CD4-positive, alpha-beta T cell (primary cell): ENCODE measurements around the gene PHKA2. TPM values are rescaled to one million over a fixed set of nuclear protein-coding genes. Genes with fewer than 3 reads are reported as not detected.

Source experiments
- ATAC-seq: fragments of 200-7000 bp; cut with Tn5 transposase; one replicate; pipeline ENCODE4 v1.10.0; 2022; ENCODE audit warnings: mild to moderate bottlenecking; ENCODE audit not compliant: poor library complexity
- CTCF ChIA-PET: fragments of 350-600 bp; sonication (Branson Sonifier 250); formaldehyde crosslinking; loops from one replicate; lab custom pipeline; 2021; ENCODE audit warnings: antibody characterized with exemption, inconsistent platforms; lab: Charles Lee
- POLR2A ChIA-PET: fragments of 350-600 bp; sonication (Branson Sonifier 250); formaldehyde crosslinking; loops from one replicate; lab custom pipeline; 2021; ENCODE audit warnings: antibody characterized with exemption, inconsistent platforms; lab: Charles Lee
- DNase-seq, 14 experiments: peaks; one replicate each; pipeline ENCODE4 v3.0.0-alpha.2; 2013 to 2020; ENCODE audit warnings: mixed read lengths in 2 of 14
- H3K27ac ChIP-seq, 2 donors: one replicate each; pipeline versions ENCODE4 v1.5.1 to v1.7.0; 2013; ENCODE audit warnings: low read length in 2 of 2, low read depth in 1 of 2, mild to moderate bottlenecking in 1 of 2
- H3K27me3 ChIP-seq, 2 experiments: 1 replicate in 1 of 2; 2 replicates in 1 of 2; pipeline versions ENCODE4 v1.6.1 to v1.7.0; 2013; ENCODE audit warnings: low read length in 2 of 2, control low read depth in 1 of 2, mild to moderate bottlenecking in 1 of 2, moderate library complexity in 1 of 2; ENCODE audit not compliant: insufficient read depth in 2 of 2, control insufficient read depth in 1 of 2
- H3K36me3 ChIP-seq: one replicate; pipeline ENCODE4 v1.6.1; 2013; ENCODE audit warnings: low read length, control low read depth; ENCODE audit not compliant: insufficient read depth
- H3K4me1 ChIP-seq: one replicate; pipeline ENCODE4 v1.6.1; 2013; ENCODE audit warnings: low read length, control low read depth; ENCODE audit not compliant: insufficient read depth
- H3K4me3 ChIP-seq: one replicate; pipeline ENCODE4 v1.5.1; 2013; ENCODE audit warnings: mild to moderate bottlenecking, low read length, moderate library complexity
- H3K9me3 ChIP-seq, 2 experiments: 1 replicate in 1 of 2; 2 replicates in 1 of 2; pipeline versions ENCODE4 v1.6.1 to v1.7.0; 2013; ENCODE audit warnings: low read length in 2 of 2, mild to moderate bottlenecking in 2 of 2, control low read depth in 1 of 2, moderate library complexity in 1 of 2; ENCODE audit not compliant: control insufficient read depth in 1 of 2, insufficient read depth in 1 of 2
- H3K27ac Mint-ChIP-seq: one replicate; pipeline ENCODE4 v1.8.0; 2020; ENCODE audit warnings: mixed read lengths
- H3K27me3 Mint-ChIP-seq: one replicate; pipeline ENCODE4 v1.8.0; 2021; ENCODE audit warnings: mixed read lengths
- H3K36me3 Mint-ChIP-seq: one replicate; pipeline ENCODE4 v1.8.0; 2021; ENCODE audit warnings: low read depth, mixed read lengths
- H3K4me1 Mint-ChIP-seq: one replicate; pipeline ENCODE4 v1.8.0; 2021; ENCODE audit warnings: low read depth, mixed read lengths
- H3K4me3 Mint-ChIP-seq: one replicate; pipeline ENCODE4 v1.8.0; 2020; ENCODE audit warnings: mild to moderate bottlenecking, mixed read lengths
- H3K9me3 Mint-ChIP-seq: one replicate; pipeline ENCODE4 v1.8.0; 2020; ENCODE audit warnings: mixed read lengths
- CTCF ChIP-seq: fragments of 200-600 bp; IDR thresholded peaks from one replicate; pipeline ENCODE4 v1.8.0; 2022; ENCODE audit warnings: antibody characterized with exemption, mild to moderate bottlenecking
- intact Hi-C, 2 experiments: fragments of 100-400 bp; cut with DNase I in 1 of 2; cut with micrococcal nuclease in 1 of 2; formaldehyde crosslinking; loops; one replicate each; pipeline versions ENCODE4 v1.15.1 to v1.9.0; 2023 to 2025; cut with DNase I, micrococcal nuclease
- total RNA-seq, 174 experiments: library from RNA in 2 of 174; stranded (reverse) in 2 of 174; gene quantifications; one replicate each; pipeline ENCODE4 v1.2.3 and lab custom pipeline; 2021 to 2026

PHKA2 gene
- total RNA-seq, 2 experiments from 2014 or later: 28.5 to 31.4 TPM

- no peak overlapping the region for H3K4me3 Mint-ChIP-seq
- no peaks in the 10 kb centered on the region for H3K27me3 Mint-ChIP-seq
- H3K4me1 Mint-ChIP-seq: no peaks in the 10 kb centered on the region
- Histone ChIP-seq H3K4me3 (no peak overlapping the region), H3K36me3 (peaks cover 22% of the 10 kb centered on the region), H3K9me3 (no peaks in the 10 kb centered on the region), H3K27me3 (no peaks in the 10 kb centered on the region), H3K4me1 (no peaks in the 10 kb centered on the region), H3K27ac (no peak overlapping the region)
- TF ChIP-seq CTCF: no peak
- H3K9me3 Mint-ChIP-seq: no peaks in the 10 kb centered on the region
- ChIA-PET POLR2A (no interaction called here), CTCF (no interaction called here)
- no peak overlapping the region for H3K27ac Mint-ChIP-seq
- ATAC-seq (no peak), DNase-seq (no peak)
- intact Hi-C loops: loop anchor here in 1 of 2 experiments (10.0 kb wide), 1 partner anchor 405 kb away; no protein-coding TSS in a partner anchor
- H3K36me3 Mint-ChIP-seq: peaks cover 49% of the 10 kb centered on the region
These were observed 54.1 kb downstream of the PHKA2 start for GRCh38 chrX:18929775-18930174.

GRCh38 chrX:18927558-18927957, 56.4 kb downstream of the PHKA2 start:
- DNase-seq (no peak), ATAC-seq (no peak)
- Histone ChIP-seq H3K36me3 (peaks cover 22% of the 10 kb centered on the region), H3K27me3 (no peaks in the 10 kb centered on the region), H3K4me3 (no peak overlapping the region), H3K4me1 (no peaks in the 10 kb centered on the region), H3K27ac (no peak overlapping the region), H3K9me3 (no peaks in the 10 kb centered on the region)
- no peak overlapping the region for H3K27ac Mint-ChIP-seq
- H3K36me3 Mint-ChIP-seq: peaks cover 37% of the 10 kb centered on the region
- intact Hi-C loops: no loop called here
- POLR2A ChIA-PET: no interaction called here
- CTCF ChIA-PET: no interaction called here
- no peak overlapping the region for H3K4me3 Mint-ChIP-seq
- no peaks in the 10 kb centered on the region for H3K27me3 Mint-ChIP-seq
- no peaks in the 10 kb centered on the region for H3K9me3 Mint-ChIP-seq
- no peaks in the 10 kb centered on the region for H3K4me1 Mint-ChIP-seq
- no peak for TF ChIP-seq CTCF

- no peak overlapping the region for H3K27ac ChIP-seq
- ChIA-PET POLR2A (no interaction called here), CTCF (no interaction called here)
- Mint-ChIP-seq H3K27ac (no peak overlapping the region), H3K36me3 (peaks cover 30% of the 10 kb centered on the region), H3K27me3 (no peaks in the 10 kb centered on the region), H3K9me3 (no peaks in the 10 kb centered on the region), H3K4me1 (no peaks in the 10 kb centered on the region), H3K4me3 (no peak overlapping the region)
- H3K4me3 ChIP-seq: no peak overlapping the region
- DNase-seq (no peak), ATAC-seq (no peak)
- intact Hi-C loops: no loop called here
- H3K9me3 ChIP-seq: no peaks in the 10 kb centered on the region
- H3K4me1 ChIP-seq: no peaks in the 10 kb centered on the region
- peaks cover 15% of the 10 kb centered on the region for H3K36me3 ChIP-seq
- no peaks in the 10 kb centered on the region for H3K27me3 ChIP-seq
- no peak for TF ChIP-seq CTCF
These were observed 59.3 kb downstream of the PHKA2 start for GRCh38 chrX:18924507-18925088.
